ENCODE measurements around the gene THOC1. TPM values are rescaled to one million over a fixed set of nuclear protein-coding genes. Genes with fewer than 3 reads are reported as not detected.

THOC1 gene
- total RNA-seq, 2 donors from 2014 or later: 76.6 to 111 TPM

- no peak for ATAC-seq (replicated peaks in 1 of 2)
- Mint-ChIP-seq H3K9me3 (no peaks in the 10 kb centered on the region), H3K27me3 (ENCODE audit: low read depth) (no peaks in the 10 kb centered on the region), H3K4me1 (ENCODE audit: low read depth) (no peaks in the 10 kb centered on the region), H3K36me3 (ENCODE audit: insufficient read depth in 2 of 2) (peaks cover 8 to 22% of the 10 kb centered on the region in 2 donors), H3K4me3 (no peak overlapping the region), H3K27ac (no peak overlapping the region)
- DNase-seq: no peak
These were observed 42.1 kb downstream of the THOC1 start for GRCh38 chr18:225745-226144.

GRCh38 chr18:220708-221107 lies 47.1 kb downstream of the THOC1 start:
- Mint-ChIP-seq H3K27ac (peak overlapping the region; percentile 97), H3K9me3 (no peaks in the 10 kb centered on the region), H3K27me3 (ENCODE audit: low read depth) (no peaks in the 10 kb centered on the region), H3K4me3 (no peak overlapping the region), H3K36me3 (ENCODE audit: insufficient read depth in 2 of 2) (peaks cover 8 to 29% of the 10 kb centered on the region in 2 donors), H3K4me1 (ENCODE audit: low read depth) (no peaks in the 10 kb centered on the region)
- ATAC-seq (replicated peaks in 1 of 2) (no peak), DNase-seq (no peak)

GRCh38 chr18:217532-218336 lies 50.1 kb downstream of the THOC1 start:
- no peak for ATAC-seq (replicated peaks in 1 of 2)
- Mint-ChIP-seq H3K9me3 (no peaks in the 10 kb centered on the region), H3K27me3 (ENCODE audit: low read depth) (no peaks in the 10 kb centered on the region), H3K4me3 (no peak overlapping the region), H3K36me3 (ENCODE audit: insufficient read depth in 2 of 2) (peaks cover 9 to 35% of the 10 kb centered on the region in 2 donors), H3K4me1 (ENCODE audit: low read depth) (no peaks in the 10 kb centered on the region), H3K27ac (peak overlapping the region; percentile 41)
- DNase-seq: no peak

GRCh38 chr18:215448-216010 lies 52.3 kb downstream of the THOC1 start:
- Mint-ChIP-seq H3K4me1 (ENCODE audit: low read depth) (no peaks in the 10 kb centered on the region), H3K27ac (no peak overlapping the region), H3K4me3 (no peak overlapping the region), H3K27me3 (ENCODE audit: low read depth) (no peaks in the 10 kb centered on the region), H3K9me3 (no peaks in the 10 kb centered on the region), H3K36me3 (ENCODE audit: insufficient read depth in 2 of 2) (peaks cover 12 to 35% of the 10 kb centered on the region in 2 donors)
- ATAC-seq (replicated peaks in 1 of 2) (no peak), DNase-seq (no peak)

- no peaks in the 10 kb centered on the region for H3K27me3 Mint-ChIP-seq (ENCODE audit: low read depth)
- DNase-seq (no peak), ATAC-seq (replicated peaks in 1 of 2) (no peak)
- H3K9me3 Mint-ChIP-seq: no peaks in the 10 kb centered on the region
- H3K36me3 Mint-ChIP-seq (ENCODE audit: insufficient read depth in 2 of 2): peaks cover 11 to 45% of the 10 kb centered on the region in 2 donors
- H3K4me3 Mint-ChIP-seq: no peak overlapping the region
- H3K4me1 Mint-ChIP-seq (ENCODE audit: low read depth): no peaks in the 10 kb centered on the region
- H3K27ac Mint-ChIP-seq: no peak overlapping the region
These were observed 53.9 kb downstream of the THOC1 start for GRCh38 chr18:213966-214365.

GRCh38 chr18:213505-213904 lies 54.3 kb downstream of the THOC1 start:
- Mint-ChIP-seq H3K27ac (no peak overlapping the region), H3K4me1 (ENCODE audit: low read depth) (no peaks in the 10 kb centered on the region), H3K9me3 (no peaks in the 10 kb centered on the region), H3K4me3 (no peak overlapping the region), H3K27me3 (ENCODE audit: low read depth) (no peaks in the 10 kb centered on the region), H3K36me3 (ENCODE audit: insufficient read depth in 2 of 2) (peaks cover 9 to 43% of the 10 kb centered on the region in 2 donors)
- DNase-seq: no peak
- no peak for ATAC-seq (replicated peaks in 1 of 2)

- peak overlapping the region; percentile 63 for H3K27ac Mint-ChIP-seq
- DNase-seq (no peak), ATAC-seq (replicated peaks in 1 of 2) (no peak)
- H3K4me1 Mint-ChIP-seq (ENCODE audit: low read depth): no peaks in the 10 kb centered on the region
- no peaks in the 10 kb centered on the region for H3K9me3 Mint-ChIP-seq
- peaks cover 5 to 43% of the 10 kb centered on the region in 2 donors for H3K36me3 Mint-ChIP-seq (ENCODE audit: insufficient read depth in 2 of 2)
- H3K4me3 Mint-ChIP-seq: no peak overlapping the region
- no peaks in the 10 kb centered on the region for H3K27me3 Mint-ChIP-seq (ENCODE audit: low read depth)
These were observed 55.1 kb downstream of the THOC1 start for GRCh38 chr18:212780-213179.

- DNase-seq (no peak), ATAC-seq (replicated peaks in 1 of 2) (no peak)
- no peaks in the 10 kb centered on the region for H3K27me3 Mint-ChIP-seq (ENCODE audit: low read depth)
These were observed 56.3 kb downstream of the THOC1 start for GRCh38 chr18:211582-211981.

GRCh38 chr18:210733-211132 lies 57.1 kb downstream of the THOC1 start:
- Mint-ChIP-seq H3K27me3 (ENCODE audit: low read depth) (no peaks in the 10 kb centered on the region), H3K9me3 (no peaks in the 10 kb centered on the region), H3K4me3 (no peak overlapping the region), H3K27ac (no peak overlapping the region), H3K4me1 (ENCODE audit: low read depth) (no peaks in the 10 kb centered on the region), H3K36me3 (ENCODE audit: insufficient read depth in 2 of 2) (peaks cover 8 to 38% of the 10 kb centered on the region in 2 donors)
- no peak for ATAC-seq (replicated peaks in 1 of 2)
- DNase-seq: no peak

More at GRCh38 chr18:211582-211981, 56.3 kb downstream of the THOC1 start:
- H3K27ac Mint-ChIP-seq: peak overlapping the region; percentile 46
- H3K4me1 Mint-ChIP-seq (ENCODE audit: low read depth): no peaks in the 10 kb centered on the region
- peaks cover 5 to 35% of the 10 kb centered on the region in 2 donors for H3K36me3 Mint-ChIP-seq (ENCODE audit: insufficient read depth in 2 of 2)
- no peak overlapping the region for H3K4me3 Mint-ChIP-seq
- no peaks in the 10 kb centered on the region for H3K9me3 Mint-ChIP-seq

- no peaks in the 10 kb centered on the region for H3K27me3 Mint-ChIP-seq (ENCODE audit: low read depth)
- DNase-seq (no peak), ATAC-seq (replicated peaks in 1 of 2) (no peak)
- H3K27ac Mint-ChIP-seq: peak overlapping the region; percentile 51
- no peaks in the 10 kb centered on the region for H3K9me3 Mint-ChIP-seq
- no peak overlapping the region for H3K4me3 Mint-ChIP-seq
- peaks cover 11 to 40% of the 10 kb centered on the region in 2 donors for H3K36me3 Mint-ChIP-seq (ENCODE audit: insufficient read depth in 2 of 2)
- H3K4me1 Mint-ChIP-seq (ENCODE audit: low read depth): no peaks in the 10 kb centered on the region
These were observed 57.8 kb downstream of the THOC1 start for GRCh38 chr18:210075-210474.

GRCh38 chr18:199768-200167 lies 68.1 kb downstream of the THOC1 start:
- ATAC-seq (replicated peaks in 1 of 2) (no peak), DNase-seq (no peak)
- H3K27ac Mint-ChIP-seq: no peak overlapping the region
- H3K4me3 Mint-ChIP-seq: no peak overlapping the region
- H3K9me3 Mint-ChIP-seq: no peaks in the 10 kb centered on the region
- H3K4me1 Mint-ChIP-seq (ENCODE audit: low read depth): no peaks in the 10 kb centered on the region
- peaks cover 2 to 15% of the 10 kb centered on the region in 2 donors for H3K36me3 Mint-ChIP-seq (ENCODE audit: insufficient read depth in 2 of 2)
- no peaks in the 10 kb centered on the region for H3K27me3 Mint-ChIP-seq (ENCODE audit: low read depth)

GRCh38 chr18:199214-199613 lies 68.6 kb downstream of the THOC1 start:
- Mint-ChIP-seq H3K4me1 (ENCODE audit: low read depth) (no peaks in the 10 kb centered on the region), H3K9me3 (no peaks in the 10 kb centered on the region), H3K4me3 (no peak overlapping the region), H3K27ac (no peak overlapping the region), H3K36me3 (ENCODE audit: insufficient read depth in 2 of 2) (peaks cover 2 to 15% of the 10 kb centered on the region in 2 donors), H3K27me3 (ENCODE audit: low read depth) (no peaks in the 10 kb centered on the region)
- no peak for ATAC-seq (replicated peaks in 1 of 2)
- no peak for DNase-seq

GRCh38 chr18:195651-196050 lies 72.2 kb downstream of the THOC1 start:
- ATAC-seq (replicated peaks in 1 of 2) (no peak), DNase-seq (no peak)
- H3K27ac Mint-ChIP-seq: no peak overlapping the region
- H3K4me1 Mint-ChIP-seq (ENCODE audit: low read depth): peaks cover 4% of the 10 kb centered on the region
- no peak overlapping the region for H3K4me3 Mint-ChIP-seq
- no peaks in the 10 kb centered on the region for H3K9me3 Mint-ChIP-seq
- H3K36me3 Mint-ChIP-seq (ENCODE audit: insufficient read depth in 2 of 2): peaks cover 2 to 9% of the 10 kb centered on the region in 2 donors
- H3K27me3 Mint-ChIP-seq (ENCODE audit: low read depth): no peaks in the 10 kb centered on the region

Data from activated T-cell treated with anti-CD3 and anti-CD28 coated beads, Interleukin-2, amount 50 U/mL, for 72 hours (primary cell).